GM18508 (cell line): ENCODE measurements around the gene RAB36.

ENCODE experiments used
- ATAC-seq: cut with Tn5 transposase; IDR thresholded peaks from one replicate; pipeline ENCODE4 v1.9.1; 2021; ENCODE audit warnings: moderate number of reproducible peaks; ENCODE audit not compliant: insufficient read depth, unreplicated experiment

Gene RAB36

DNA sequence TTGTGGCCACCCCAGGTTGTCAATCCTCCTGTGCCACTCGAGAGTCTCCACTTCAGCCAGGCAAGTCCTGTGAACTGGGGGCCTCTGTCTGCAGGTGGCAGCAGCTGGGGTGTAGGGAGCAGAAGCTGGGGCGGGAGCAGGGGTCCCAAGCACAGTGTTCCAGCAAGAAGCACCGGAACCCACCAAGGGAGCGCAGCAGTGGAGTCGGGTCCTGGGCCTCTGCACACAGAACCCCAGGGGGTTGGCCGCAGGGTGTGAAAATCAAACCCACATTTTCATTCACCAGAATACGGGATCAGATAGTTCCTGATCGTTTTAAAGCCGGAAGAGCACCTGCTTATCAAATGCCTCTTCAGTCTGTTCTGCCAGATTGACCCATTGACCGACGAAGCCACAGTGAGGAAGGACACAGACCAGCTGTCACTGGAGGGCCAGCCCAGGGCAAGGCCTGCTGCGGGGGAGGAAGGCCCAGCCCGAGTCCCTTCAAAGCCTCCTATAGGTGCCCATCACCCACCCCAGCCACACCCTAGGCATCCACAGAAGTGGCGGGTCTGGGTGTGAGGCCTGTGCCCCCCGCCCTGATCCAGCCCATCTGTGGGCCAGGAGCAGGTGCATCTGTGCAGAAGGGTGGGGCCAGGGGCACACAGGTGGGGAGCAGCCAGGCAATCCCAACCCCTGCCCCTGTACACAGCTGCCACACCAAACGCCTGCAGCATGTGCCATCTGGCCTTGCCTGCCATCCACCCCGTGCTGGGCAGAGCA is 37.6 kb upstream of the RAB36 start:
- no peak for ATAC-seq

DNA sequence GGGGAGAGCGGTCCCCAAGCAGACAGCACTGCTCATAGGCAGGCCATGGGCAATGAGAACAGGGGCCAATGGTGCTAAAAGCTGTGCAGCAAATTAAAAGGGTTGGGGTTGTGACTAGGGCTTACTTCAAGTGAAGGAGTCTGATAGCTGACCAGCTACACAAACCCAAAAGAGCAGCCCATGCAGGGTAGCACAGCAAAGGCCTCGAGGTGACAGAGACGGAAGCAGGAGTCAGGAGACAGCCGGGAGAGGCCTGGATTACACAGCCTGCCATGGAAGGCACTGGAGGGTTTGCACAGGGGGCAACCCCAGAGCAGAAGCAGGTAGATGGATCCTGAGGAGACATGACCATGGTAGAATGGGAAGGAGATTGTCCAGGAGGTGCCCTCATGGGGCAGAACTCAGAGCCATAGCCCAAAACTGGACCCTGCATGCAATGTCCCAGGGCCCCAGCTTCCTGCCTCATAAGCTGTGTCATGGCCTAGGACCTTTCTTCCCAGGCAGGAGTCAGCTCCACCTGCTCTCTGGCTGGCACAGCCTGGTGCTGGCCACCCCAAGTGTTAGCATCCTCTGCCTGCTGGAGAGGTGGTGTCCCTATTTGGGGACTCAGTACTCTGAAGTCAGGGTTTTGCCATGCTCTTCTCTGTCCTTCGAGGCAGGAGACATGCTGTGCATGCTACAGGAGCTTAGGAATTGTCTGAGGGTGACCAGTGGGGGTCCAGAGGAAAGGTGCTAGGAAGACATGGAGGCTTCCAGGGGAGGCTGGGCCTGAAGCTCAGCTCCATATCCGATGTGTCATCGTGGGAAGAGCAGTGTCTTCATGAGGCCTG is 36.8 kb upstream of the RAB36 start:
- ATAC-seq: no peak

DNA sequence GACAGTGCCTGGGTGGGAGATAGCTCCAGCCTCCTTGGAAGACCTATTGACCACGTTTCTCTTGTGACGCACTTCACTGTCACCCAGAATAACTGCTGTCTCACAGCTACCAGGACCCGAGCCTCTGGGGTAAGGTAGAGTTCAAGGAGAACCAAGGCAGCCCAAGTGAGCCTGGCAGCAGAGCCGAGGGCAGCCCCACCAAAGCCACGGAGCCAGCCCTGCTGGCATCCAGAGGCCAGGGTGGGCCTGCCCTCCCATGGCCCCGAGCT is 36.3 kb upstream of the RAB36 start:
- ATAC-seq: no peak

DNA sequence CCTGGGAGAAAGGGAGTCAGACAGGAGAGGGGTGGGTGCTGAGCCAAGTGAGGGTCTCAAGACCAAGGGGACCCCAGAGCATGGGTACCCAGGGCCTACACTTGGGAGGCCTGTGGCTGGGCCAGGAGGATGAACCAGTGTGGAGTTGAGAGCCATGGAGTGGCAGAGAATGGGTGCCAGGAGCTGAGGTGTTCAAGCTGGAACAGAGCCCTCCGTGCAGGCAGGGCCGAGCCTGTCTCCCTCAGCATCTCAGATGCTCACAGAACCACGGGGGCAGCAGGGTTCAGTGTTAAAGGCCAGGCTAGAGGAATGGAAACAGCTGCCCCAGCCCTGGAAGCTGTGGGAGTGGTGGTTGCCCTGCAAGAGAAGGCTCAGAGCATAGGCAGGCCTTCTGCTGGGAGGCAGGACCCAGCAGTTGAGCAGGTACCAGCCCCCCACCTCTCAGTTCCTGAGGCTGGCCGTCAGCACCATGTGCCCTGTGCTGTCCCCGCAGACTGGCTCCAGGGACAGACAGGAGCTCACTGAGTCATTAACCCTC is 35.8 kb upstream of the RAB36 start:
- ATAC-seq: no peak

DNA sequence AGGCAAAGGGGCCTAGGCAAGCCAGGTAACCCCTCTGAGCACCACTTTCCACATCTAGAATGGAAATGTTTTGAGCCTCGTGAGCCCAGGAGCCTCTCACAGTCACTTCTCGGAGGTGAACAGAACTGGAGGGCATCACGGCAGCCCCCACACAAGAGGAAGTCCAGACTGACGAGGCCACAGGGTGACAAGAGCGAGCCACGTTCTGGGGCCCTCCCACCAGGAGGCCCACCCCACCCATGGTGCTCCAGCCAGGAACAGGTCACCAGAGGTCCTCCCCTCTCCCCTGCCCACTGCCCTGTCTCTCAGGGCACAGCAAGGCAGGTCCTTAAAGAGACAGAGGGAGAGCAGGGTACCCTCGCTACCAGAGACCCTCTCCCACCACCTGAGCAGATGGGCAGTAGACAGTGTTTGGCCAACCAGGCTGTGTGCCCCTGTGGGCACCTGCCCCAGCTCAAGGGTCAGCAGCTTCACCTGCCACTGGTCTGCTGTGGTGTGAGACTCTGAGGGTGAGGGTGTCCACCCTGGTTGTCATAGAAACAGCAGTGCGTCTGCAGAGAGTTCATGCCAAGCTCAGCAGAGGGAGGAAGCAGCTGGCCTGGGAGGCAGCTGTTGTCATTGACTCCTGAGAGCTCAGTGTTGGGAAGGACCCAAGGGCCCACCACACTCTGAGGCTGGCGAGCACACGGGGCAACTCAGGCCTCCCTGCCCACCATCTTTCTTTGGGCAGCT is 34.9 kb upstream of the RAB36 start:
- no peak for ATAC-seq

DNA sequence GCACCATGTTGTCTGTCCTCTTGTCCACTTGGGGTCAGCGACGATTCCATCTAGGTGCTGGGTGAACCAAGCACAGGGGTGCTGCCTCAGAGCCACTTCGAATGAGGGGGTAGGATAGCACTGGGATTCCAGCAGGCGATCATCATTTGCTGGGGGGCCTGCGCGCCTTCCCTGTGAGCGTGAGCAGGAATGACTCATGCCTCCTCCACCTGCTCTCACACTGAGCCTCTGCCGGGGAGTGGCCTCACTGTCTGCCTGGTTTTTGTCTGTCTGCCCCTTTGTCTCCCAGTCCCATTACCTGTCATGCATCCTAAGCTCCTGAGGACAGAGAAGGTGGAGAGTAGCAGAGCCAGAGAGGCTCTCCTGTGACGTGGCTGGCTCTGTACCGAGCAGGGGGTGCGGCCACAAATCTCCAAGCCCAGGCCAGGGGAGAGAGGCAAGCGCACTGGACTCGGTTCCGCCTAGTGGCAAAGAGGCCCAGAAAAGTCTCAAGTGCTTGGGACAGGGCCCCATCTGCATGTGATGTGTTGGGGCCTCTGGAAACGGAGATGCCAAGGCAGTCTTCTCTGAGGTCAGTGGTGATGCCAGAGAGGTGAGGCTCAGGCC is 34.3 kb upstream of the RAB36 start:
- ATAC-seq: no peak

DNA sequence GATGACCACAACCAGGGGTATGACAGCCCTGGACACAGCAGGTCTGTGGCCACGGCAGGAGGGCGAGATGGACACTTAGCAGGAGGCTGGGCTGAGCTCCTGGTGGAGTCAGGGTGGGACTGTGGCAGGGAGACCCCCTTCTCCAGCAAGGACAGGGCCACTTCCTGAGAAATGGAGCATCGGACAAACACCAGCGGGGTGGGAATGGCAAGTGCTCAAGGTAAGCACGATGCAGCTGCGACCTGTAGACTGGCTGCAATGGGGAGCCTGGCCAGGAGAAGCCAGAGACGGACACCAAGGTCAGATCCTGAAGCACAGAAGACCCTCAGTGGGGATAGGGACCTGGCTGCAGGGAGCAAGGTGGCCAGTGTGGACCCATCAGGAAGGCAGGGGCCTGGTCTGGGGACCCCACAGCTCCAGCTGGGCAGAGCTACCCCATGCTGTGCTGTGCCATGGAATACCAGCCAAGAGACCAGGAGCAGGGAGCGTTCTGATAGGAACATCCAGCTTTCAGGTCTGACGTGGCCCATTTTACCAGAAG is 32.7 kb upstream of the RAB36 start:
- no peak for ATAC-seq

DNA sequence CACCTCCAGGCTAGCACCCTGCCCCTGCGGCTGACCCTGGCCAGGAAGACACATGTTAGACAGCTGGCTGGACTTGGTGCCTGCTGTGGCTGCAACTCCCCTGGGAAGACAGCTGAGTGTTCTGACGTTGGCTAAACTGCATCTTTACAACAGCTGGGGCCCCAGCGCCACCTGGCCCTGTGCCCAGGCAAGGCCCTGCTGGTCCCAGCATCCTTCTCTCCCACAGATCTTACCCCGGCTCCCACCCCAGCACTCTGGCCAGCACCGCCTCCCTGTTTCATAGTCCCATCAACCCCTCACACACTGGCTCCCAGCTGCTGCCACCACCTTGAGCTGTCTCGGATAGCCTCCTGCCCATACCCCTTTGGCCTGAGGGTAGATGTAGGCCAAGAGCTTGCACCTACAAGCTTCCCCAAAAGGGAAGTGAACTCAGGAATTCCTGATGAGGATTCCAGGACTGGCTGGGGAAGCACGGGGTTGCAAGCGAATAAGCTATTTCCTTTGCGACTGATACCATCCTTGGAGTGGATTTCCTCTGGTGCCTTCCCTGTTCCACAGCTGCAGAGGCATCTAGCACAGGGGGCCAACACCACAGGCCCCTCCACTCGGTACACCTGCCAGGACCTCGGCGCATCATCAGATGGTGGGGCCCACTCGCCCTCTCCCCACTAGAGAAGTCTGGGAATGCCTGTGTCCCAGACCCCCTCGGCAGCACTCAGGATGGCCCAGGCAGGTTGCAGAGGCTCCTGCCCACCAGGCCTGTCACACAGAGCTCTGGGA is 32.0 kb upstream of the RAB36 start:
- no peak for ATAC-seq

DNA sequence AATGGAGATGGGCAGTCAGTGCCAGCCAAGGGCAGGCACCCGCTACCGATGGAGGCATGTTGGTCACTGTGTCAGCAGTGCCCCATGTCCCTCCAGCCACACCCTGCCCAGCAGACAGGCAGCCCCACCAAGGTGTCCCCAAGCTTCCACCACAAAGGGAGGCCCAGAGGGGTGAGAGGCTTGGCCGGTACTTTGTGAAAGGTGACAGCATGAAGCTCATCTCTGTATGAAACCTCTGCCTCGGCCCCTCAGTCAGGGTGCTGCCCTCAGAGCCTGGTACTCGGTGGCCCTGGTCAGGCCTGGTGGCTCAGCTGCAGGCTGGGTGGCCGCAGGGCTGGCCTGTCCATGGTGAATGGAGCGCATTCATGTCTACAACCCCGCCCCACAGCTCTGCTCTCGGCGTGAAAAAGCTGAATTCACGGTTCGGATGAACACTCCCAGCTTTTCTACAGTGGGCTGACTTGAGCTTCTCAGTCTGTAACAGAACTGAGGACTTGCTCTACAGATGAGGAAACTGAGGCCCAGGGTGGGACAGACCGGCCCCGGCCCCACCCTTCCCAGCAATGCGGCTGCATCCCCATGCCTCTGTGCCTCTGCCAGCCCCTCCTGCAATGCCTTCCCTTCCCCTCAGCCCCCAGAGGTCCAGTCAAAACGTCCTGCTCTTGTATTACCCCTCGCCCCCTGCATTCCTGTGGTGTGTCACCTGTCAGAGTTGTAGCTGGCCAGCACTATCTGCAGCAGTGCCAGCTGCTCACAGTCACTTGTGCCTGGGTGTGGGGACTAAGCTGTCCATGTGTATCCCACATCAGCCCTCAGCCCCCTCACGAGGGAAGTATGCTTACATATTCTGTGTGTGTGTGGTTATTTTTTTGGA is 31.2 kb upstream of the RAB36 start:
- no peak for ATAC-seq

DNA sequence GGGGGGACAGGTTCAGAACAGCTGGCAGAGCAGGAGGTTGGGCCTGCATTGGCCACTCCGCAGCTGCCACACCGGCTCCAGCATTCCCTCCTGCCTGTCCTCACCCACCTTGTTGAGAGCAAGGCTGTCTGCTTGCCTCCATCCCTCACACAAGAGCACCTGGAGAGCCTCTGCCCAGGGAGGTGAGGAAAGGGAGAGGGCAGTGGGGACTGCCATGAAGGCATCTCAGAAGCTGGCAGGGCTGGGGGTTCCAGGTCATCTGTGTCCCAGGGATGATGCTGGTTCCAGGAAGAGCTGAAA is 30.6 kb upstream of the RAB36 start:
- no peak for ATAC-seq

DNA sequence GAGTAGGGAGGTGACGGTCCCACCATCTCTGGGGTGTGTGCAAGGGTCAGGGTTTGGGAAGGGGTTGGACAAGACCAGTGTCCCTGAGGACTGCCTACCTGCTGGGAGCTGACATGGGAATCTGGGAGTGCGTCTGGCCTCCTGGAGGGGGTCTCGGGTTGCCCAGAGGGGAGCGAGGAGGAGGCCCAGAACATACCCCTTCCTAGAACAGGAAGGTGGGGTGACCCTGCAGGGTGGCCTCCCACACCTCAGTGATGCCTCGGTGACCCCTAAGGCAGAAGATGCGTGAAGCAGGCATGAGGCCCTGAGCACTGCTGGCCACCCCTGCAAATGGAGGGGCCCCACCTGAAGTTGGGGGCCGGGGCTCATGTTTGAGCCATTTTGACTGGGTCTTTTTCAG is 29.9 kb upstream of the RAB36 start:
- ATAC-seq: no peak

DNA sequence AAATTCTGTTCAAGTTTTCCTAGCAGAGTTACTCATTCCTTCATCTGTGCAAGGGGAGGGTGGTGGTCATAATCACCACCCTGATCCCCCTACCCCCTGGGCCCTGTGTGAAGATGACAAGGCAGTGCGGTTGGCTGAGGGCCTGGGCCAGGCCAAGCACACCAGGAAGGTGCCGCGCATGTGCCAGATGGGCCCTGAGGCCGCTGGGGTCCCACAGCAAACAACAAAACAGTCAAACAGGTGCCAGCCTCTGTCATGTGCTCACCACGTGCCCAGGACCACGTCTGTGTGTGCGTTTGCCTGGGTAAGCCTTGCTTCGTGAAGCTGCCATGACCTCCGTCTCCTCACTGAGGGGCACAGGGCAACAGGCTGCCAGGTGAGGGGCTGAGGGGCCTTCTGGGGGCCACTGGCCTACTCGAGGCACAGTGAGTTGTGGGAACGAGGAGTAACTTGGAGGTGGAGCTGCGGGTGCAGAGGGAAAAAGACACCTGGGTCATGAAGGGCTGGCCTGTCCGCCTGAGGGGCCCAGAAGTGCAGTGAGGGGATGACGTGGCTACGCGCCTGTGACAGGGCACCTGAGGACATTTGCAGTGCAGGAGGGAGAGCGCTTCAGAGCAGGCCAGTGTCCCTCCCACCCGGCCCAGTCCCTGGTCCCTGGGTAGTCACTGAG is 29.3 kb upstream of the RAB36 start:
- no peak for ATAC-seq

DNA sequence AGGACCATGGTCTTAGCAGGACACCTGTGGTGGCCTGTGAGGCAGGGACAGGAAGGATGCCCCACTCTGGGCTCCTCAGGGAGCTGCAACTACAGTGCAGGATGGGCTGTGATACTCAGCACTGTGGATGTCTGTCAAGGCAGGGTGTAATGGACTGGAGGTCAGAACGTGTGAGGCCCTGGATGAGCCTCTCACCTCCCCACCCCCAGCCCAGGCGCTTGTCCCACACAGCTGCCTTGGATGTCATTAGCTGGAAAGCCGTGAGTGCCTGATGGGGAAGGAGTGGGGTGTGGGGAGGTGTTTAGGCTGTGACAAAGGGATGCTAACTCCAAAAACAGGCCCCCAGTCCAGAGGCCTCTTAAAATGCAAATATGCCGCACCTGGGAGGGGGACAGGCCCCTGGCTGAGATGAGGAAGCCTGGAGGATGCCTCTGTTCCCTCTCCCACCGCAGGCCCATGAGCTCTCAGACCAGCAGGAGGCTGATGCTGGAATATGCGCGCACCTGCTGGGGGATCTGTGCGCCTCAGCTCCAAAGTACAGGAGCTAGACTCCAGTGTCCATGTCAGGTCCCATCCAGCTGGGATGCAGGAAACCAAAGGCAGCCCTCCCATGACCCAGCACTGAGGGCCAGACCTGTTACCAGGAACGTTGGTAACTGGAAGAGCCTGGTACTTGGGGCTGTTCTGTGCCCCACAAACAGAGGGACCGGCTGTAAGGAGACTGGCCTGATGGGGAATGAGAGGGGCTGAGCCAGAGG is 28.6 kb upstream of the RAB36 start:
- ATAC-seq: no peak

DNA sequence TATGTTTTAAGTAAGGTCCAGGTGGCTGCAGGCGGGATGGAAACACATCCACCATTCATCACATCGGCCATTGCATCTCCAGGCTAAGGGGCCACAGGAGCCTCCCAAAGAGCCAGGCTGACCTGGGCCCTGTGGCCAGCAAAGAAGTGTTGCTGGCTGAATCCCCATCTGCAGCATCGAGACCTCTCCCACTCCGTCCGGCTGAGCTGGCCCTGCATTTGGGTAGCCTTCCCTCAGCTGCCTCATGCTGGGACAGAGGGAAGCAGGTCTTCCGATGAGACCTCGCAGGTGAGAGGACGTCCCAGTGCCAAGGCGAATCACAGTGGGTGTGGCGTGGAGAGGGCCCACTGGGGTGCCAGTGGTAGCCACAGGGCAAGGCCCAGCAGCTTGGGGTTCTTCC is 28.0 kb upstream of the RAB36 start:
- no peak for ATAC-seq

DNA sequence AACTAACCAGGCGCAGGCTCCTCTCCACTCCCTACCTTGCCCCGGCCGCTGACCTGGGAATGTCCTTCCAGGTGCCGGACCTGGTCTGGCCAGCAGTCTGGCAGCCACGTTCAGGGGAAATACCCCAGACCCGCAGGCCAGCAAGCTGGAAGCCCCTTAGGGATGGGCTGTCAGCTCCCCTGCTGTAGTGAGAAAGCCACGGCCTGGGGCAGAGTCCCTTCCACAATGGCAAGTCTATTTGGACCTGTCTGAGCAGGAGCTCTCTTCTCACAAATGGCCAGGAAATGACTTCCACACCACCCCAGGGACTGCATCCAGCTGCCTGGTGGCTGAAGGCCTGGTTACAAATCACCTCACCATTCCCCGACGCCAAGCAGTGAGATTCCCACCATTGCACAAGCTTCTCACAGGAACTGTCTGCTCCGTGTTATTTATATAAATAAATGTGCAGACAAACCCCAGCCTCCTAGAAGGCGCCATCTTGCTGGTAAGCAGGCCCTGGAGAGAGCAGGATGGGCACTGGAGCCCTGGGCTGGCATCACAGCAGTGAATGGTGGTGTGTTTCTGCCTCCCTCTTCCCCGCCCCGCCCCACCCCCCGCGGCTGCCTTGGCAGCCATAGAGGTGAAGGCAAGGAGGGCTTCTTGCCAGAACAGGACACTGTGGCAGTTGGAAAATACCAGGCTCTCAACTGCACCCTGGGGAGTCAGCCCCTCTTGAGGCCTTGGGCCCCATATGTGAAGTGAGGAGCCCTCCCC is 27.2 kb upstream of the RAB36 start:
- ATAC-seq: no peak

DNA sequence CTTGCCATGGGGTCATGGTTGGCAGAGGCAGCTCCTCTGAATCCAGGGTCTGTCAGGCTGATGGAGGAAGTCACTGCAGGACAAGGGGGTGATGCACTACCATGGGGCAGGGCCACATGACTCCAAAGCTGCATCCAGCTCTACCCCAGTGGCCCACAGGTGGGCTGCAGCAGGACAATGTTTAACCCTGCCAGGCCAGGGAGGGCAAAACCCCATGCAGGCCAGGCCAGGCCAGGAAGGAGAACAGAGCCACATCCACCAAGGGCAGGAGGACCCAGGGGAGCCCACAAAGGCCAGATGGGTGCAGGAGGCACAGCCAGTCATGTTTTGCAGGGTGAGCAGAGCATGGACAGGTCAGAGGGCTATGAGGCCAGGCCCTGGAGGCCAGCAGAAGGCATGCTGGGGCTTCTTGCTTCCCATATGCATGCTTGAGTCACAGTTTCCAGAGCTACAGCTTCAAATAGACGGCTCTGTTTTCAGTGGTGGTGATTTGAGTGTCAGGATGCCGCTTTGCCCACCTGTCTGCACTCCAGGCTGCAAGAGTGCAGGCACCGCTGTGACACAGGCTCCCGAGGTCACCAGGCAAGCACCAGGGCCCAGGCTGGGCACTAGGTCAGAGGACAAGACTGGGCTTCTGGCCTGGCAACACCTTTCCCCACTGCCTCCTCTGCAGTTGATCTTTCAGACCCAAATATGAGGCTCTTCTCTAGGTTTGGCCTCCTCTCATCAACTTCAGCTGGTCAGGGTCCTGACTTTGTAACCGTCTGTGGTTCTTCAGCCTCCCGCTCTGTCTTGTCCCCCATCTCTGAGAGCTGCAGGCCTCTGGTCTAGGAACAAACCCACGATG is 26.4 kb upstream of the RAB36 start:
- no peak for ATAC-seq
